Measurements from ENCODE around the gene ADGRG6.

GRCh38 chr6:142374965-142375733 is 73.3 kb downstream of the ADGRG6 start:
- TF ChIP-seq NR2C1 (IDR thresholded peaks at IDR 0.05), result no peak
- no peak for TF ChIP-seq NR2C1 (tag; IDR thresholded peaks at IDR 0.05)
- no peak for TF ChIP-seq MTA1 (IDR thresholded peaks at IDR 0.05; ENCODE audit: borderline replicate concordance)
- no peak for TF ChIP-seq REST (IDR thresholded peaks at IDR 0.05; ENCODE audit: borderline replicate concordance)
- no peak for TF ChIP-seq REST (CRISPR knock-in tag; IDR thresholded peaks at IDR 0.05; ENCODE audit: low read depth)
- no peak for TF ChIP-seq ZNF24 (IDR thresholded peaks at IDR 0.05)
- TF ChIP-seq CTCF (IDR thresholded peaks at IDR 0.05 in 2 of 3, conservative IDR thresholded peaks at IDR 0.05 in 1 of 3; ENCODE audit: insufficient read depth in 2 of 3, low read depth in 1 of 3, low read length in 3 of 3), result no peak
- TF ChIP-seq CEBPZ (IDR thresholded peaks at IDR 0.05; ENCODE audit: borderline replicate concordance, low read depth, low read length), result no peak
- no peak for TF ChIP-seq SETDB1 (IDR thresholded peaks at IDR 0.05; ENCODE audit: low read length)
- TF ChIP-seq ZNF124 (CRISPR knock-in tag; IDR thresholded peaks at IDR 0.05), result no peak
- TF ChIP-seq RHOXF2B (CRISPR knock-in tag; conservative IDR thresholded peaks at IDR 0.05), result no peak
